ENCODE results near the gene UBXN11.

Gene UBXN11

DNA sequence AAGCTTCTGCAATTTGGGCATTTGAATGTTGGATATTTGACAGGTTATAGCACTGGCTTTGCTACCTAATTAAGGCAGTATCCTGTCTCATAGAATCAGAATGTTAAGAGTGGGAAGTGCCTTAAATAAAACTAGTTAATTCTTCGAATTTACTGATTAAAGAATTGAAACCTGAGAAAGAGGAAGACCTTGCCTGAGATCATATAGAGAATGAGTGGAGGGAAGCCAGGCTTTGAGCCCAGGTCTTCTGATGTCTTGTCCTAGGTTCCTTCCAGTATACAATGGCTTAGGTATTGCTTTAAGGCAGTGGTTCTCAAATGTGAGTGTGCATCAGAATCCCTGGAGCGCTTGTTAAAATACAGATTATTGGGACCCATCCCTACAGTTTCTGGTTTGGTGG, 47.4 kb downstream of the UBXN11 start:
- no peak for DNase-seq

DNA sequence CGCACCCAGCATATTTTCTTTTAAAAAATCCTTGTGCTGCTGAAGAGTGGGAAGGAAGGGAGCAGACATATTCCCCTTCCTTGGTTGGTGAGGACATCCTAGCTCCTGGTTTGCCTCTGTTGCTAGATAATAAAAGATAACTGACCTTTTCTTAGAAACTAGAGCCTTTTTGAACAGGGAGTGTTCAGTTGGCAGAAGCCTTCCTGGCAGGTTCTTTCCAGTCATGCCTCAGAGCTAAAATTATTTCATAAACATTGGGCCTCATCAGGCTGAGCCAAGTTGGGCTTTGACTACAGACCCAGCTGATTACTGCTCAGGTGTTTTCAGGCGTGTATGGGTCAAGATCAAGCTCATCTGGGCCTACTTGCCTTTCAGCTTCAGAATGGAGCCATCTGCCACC, 49.2 kb downstream of the UBXN11 start:
- DNase-seq, result no peak

DNA sequence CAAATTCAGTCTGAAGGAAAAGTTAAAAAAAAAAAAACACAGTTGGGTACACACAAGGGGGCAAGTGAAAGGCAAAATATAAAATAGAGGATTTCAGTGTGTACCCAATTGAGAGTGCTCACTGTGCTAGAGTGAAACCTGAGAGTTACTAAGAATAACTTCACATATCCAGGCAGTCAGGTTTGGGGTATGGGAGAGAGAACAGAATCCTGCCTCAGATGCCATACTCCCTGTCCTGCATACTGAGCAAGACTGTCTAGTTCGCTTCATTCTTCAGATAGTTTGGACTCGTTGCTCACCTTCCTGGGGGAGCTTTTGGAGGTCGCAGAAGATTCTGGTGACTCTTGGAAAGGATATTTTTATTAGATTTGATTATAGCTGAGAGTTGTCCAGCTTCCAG, 52.0 kb downstream of the UBXN11 start:
- DNase-seq, result no peak

DNA sequence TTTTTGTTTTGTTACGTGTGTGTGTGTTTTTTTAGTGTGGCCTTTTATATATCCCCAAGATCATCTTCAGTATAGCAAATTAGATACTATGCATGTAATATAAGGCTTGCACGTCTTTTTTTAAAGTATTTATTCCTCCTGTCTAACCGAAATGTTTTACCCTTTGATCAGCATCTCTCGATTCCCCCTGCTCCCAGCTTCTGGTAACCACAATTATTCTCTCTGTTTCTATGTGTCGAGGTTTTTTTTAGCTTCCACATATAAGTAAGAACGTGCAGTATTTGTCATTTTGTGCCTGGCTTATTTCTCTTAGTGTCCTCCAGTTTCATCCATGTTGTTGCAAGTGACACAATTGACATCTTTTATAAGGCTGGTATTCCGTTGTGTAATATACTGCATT, 53.7 kb downstream of the UBXN11 start:
- no peak for DNase-seq

DNA sequence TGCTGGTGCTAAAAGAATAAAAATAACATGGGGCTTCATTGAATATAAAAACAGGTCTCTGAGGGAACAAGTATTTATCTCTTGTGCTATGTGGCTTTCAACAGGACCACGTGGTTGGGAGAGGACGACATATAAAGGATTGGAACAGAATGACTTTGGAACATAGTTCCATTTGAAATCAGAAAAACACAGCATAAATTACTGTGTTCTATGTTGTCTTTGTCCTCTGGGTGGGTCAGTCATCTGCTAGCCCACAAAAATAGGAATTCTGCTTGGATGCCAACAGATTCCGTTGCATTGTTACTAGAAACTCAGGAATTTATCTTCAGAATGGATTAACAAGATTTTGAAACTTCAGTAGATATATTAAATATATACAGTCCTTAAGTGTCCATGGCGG, 66.5 kb downstream of the UBXN11 start:
- DNase-seq, result no peak

GRCh38 chr1:26237230-26237966, 69.0 kb downstream of the UBXN11 start:
- peak; percentile 37 for DNase-seq

DNA sequence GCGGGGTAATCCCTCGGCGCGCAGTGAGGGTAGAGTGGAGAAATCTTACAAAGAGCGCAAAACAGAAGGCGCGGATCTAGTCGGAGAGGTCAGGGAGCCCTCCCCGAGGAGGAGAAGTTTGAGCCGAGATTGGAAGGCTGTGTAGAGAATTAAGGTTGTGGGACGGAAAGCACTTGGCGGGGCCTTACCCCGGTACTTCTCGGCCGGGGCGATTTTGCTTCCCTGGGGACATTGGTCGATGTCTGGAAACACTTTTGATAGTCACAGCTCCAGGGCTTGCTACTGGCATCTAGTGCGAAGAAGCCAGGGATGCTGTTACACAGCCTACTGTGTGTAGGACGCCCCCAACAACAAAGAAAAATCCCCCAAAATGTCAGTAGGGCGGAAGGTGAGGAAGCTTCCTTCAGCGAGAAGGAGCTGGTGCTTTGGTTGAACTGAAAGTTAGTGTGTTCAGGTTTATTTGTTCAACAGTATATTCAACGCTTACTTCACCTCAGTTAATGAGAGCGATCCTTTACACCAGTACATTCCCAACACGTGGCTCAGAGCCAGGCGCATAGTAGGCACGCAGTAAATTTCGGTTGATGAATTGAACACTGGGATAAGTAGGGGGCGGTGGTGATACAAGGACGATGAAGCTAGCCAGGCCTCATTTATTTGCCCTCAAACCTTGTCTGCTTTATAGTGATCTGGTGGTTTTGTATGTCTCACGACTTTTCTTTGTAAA, 71.6 kb downstream of the UBXN11 start:
- DNase-seq, result peak; percentile 31

- peak; percentile 99 for DNase-seq
These were observed 72.4 kb downstream of the UBXN11 start, which contains the start of gene CEP85 for GRCh38 chr1:26233903-26234643. CEP85 (plus strand) TSS chr1:26234200; CDS start chr1:26239784, 5,584 bp downstream.

Measured in activated CD4-positive, alpha-beta T cell treated with anti-CD3 and anti-CD28 coated beads, Interleukin-10, Interleukin-2, amounts not matched to agents 100 ng/mL and 50 ng/mL, durations not matched to agents 16 hours and 8 hours (primary cell).